GM12873 (cell line): Measurements from ENCODE around the gene PLEKHH1.

Experiments used
- TF ChIP-seq, protein P1 (sequence below): IDR thresholded peaks from 2 replicates; pipeline ENCODE4 v1.5.1; 2012; ENCODE audit warnings: low read depth, mild to moderate bottlenecking, moderate library complexity, low read length, control low read depth; ENCODE audit not compliant: insufficient read depth; ENCODE audit errors: missing control alignments

The PLEKHH1 gene

GRCh38 chr14:67547224-67547780, 14.2 kb downstream of the PLEKHH1 start:
- TF ChIP-seq, protein P1, sequence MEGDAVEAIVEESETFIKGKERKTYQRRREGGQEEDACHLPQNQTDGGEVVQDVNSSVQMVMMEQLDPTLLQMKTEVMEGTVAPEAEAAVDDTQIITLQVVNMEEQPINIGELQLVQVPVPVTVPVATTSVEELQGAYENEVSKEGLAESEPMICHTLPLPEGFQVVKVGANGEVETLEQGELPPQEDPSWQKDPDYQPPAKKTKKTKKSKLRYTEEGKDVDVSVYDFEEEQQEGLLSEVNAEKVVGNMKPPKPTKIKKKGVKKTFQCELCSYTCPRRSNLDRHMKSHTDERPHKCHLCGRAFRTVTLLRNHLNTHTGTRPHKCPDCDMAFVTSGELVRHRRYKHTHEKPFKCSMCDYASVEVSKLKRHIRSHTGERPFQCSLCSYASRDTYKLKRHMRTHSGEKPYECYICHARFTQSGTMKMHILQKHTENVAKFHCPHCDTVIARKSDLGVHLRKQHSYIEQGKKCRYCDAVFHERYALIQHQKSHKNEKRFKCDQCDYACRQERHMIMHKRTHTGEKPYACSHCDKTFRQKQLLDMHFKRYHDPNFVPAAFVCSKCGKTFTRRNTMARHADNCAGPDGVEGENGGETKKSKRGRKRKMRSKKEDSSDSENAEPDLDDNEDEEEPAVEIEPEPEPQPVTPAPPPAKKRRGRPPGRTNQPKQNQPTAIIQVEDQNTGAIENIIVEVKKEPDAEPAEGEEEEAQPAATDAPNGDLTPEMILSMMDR = no peak

DNA sequence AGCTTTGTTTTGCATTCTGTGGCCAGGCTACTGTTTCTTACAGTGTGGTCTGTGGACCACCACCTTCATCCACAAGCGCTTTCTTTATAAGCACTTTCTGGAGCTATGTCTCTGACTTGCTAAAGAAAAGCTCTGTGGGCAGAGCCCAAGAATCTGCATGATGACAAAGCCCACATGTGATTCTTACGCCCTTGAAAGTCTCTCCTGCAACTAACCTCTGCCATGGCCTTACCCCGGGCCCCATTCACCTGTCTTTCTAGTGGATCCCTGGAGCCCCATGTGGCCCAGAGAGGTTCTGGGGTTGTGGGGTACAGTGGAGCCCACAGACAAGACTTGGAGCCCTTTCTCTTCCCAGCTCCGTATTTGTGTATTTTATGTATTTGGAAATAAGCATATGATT, 16.6 kb downstream of the PLEKHH1 start:
- TF ChIP-seq, protein P1 = no peak

GRCh38 chr14:67551123-67551522, 18.0 kb downstream of the PLEKHH1 start:
- TF ChIP-seq, protein P1 = no peak

DNA sequence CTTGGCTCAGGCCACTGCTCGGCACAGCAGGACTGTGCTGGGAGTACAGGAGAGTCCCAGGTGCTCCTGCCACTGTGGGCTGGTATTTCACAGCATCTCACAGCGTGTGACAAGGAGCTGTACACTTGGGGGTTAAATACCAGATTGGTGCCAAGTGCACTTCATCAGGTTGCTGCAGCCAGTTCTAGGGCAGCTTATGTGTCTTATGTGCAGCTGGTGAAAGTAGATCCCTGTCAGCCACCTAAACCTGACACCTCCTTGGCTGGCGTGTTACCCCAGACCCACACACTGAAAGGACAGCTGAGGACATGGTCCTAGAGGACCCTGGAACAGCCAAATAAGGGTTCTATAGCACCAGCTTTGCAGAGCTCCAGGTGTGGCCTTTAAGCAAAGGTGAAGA, 18.9 kb downstream of the PLEKHH1 start:
- TF ChIP-seq, protein P1 = no peak

DNA sequence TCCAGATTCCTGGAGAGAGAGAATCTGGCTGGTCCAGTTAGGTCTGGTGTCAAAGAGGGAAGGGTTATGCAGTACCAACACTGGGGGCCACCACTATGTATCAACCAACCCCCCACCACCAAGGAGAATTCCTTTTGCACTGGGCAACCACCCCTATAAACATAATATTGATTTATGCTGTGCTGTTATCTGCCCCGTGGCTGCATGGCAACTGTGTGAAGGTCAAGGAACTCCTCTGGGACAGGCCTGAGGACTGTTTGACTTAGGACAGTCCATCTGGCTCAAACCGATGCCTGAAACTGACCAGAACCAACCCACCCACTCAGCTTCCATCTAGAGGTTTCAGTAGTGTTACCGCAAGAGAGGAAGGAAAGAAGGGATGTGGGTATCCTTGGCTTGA, 20.5 kb downstream of the PLEKHH1 start:
- TF ChIP-seq, protein P1 = no peak

DNA sequence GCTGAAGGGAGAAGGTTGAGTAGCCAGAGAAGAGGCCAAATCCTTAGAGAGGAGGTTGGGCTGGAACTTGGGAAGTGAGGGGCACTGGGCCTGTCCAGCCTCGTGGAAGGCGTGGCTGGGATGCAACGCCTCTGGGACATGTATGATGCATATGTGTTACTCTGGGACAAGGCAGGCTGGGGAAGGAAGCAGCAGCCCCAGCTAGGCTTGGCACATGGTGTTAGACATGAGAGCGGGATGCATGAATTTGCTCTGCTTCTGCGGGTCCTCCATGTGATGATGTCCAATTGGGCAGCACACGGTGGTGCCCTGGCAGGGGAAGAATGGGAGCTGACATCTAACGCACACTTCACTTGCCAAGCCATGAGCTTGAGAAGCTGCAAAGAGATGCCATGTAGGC, 21.3 kb downstream of the PLEKHH1 start:
- TF ChIP-seq, protein P1 = no peak

DNA sequence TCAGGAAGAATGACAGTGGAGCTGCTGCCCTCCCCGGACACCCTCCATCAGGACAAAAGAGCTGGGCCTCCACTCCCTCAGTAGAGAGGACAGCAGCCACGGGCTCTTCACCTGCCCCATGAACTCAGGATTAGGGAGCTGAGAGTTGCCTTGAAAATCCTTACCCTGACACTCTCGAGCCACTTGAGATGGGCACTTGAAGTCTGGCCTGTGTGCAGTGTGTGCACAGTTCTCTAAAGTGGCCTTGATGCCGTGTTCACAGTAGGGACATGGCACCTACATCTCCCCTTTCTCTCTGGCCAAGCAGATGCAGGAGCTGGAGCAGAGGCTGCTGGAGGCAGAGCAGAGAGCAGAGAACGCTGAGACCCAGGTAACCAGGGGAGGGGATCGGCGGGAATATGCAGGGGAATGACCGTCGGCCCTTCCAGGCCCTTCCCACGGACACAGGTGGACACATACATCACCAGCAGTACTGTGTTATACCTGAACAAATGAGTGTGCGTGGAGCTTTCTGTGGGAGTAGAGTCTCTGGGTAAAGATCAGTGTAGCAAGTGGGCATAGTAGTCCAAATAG, 22.5 kb downstream of the PLEKHH1 start:
- TF ChIP-seq, protein P1 = no peak
